ENCODE measurements around the gene NCBP3. TPM values are rescaled to one million over a fixed set of nuclear protein-coding genes. Genes with fewer than 3 reads are reported as not detected.
A peak's percentile ranks its signal among the peaks of the same experiment; 100 is the strongest.

NCBP3 gene
- total and polyA plus RNA-seq, 9 of the 15 experiments (the other 6 are each of a cell fraction or from before 2014, with no cell fraction given), result 3.1 to 25.5 (median 20.5) TPM

DNA sequence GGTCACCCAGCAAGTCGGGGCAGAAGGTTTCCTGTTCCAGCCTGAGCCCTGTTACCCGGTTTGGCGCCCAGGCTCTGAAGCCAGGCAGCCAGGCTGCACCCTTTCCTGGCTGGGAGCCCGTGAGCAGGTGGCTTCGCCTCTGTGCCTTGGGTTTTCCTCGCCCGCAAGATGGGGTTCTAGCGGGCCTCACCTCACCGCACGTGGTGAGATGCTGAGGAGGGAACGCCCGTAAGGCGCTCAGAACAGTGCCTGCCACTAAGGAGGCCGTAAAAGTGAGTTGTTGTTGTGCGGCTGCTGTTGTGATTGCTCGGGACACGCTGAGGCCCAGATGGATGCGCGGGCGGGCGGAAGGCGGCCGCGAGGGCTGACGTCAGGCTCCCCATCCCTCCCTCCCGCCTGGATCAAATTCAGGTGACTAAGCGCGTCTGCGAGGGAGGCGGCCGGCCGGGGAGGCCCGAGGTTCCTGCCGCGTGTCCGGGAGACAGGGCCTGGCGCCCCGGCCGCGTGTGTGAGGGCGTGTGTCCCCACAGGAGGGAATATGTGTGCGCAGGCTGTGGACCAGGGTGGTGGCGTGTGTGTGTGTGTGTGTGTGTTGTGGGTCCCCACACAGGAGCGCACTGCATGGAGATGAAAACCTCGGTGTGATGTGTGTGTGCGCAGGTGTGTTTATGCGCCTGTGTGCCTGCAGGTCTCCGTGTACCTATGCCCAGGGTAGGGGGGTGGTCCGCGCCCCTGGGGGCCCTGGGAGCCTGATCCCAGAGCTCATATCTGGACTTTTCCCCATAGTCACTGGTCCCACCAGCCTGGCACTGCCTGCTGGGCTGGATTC is 42.5 kb upstream of the NCBP3 start (continued):
- TF ChIP-seq NELFE (IDR thresholded peaks at IDR 0.05; ENCODE audit: insufficient read depth, insufficient read length) (no peak), ZNF584 (CRISPR knock-in tag; IDR thresholded peaks at IDR 0.05; ENCODE audit: low read depth) (peak; percentile 30; the same call in 1 of the 2 replicates), E2F3 (CRISPR knock-in tag; IDR thresholded peaks at IDR 0.05) (no peak), MEIS2 (IDR thresholded peaks at IDR 0.05; ENCODE audit: partially characterized antibody) (peak; percentile 24), PPARD (CRISPR knock-in tag; IDR thresholded peaks at IDR 0.05) (no peak), FOXJ2 (tag; IDR thresholded peaks at IDR 0.05) (no peak), MAZ (CRISPR knock-in tag; conservative IDR thresholded peaks at IDR 0.05 in 1 of 2, IDR thresholded peaks at IDR 0.05 in 1 of 2) (peak in 1 of 2 experiments; percentile 80), ZNF165 (CRISPR knock-in tag; IDR thresholded peaks at IDR 0.05; ENCODE audit: borderline replicate concordance) (no peak), HLTF (IDR thresholded peaks at IDR 0.05) (no peak), GABPB1 (CRISPR knock-in tag; IDR thresholded peaks at IDR 0.05) (peak; percentile 66; the same call in 1 of the 2 replicates), ETV5 (CRISPR knock-in tag; IDR thresholded peaks at IDR 0.05; ENCODE audit: low read depth) (0 out of 2 replicates have a peak, but pooled peaks have one; percentile 40), YY1 (IDR thresholded peaks at IDR 0.05; ENCODE audit: borderline replicate concordance in 1 of 3, control insufficient read depth in 1 of 3, extremely low read depth in 1 of 3, insufficient read depth in 3 of 3, insufficient read length in 1 of 3, insufficient replicate concordance in 2 of 3, low read depth in 1 of 3, low read length in 2 of 3) (peak in 2 of 3 experiments; percentile 8 to 42), FIP1L1 (IDR thresholded peaks at IDR 0.05; ENCODE audit: low read depth, low read length, poor library complexity, severe bottlenecking) (peak; percentile 44), EGR1 (conservative IDR thresholded peaks at IDR 0.05) (peak; percentile 75), SRSF3 (IDR thresholded peaks at IDR 0.05; ENCODE audit: insufficient read depth, low read length) (0 out of 2 replicates have a peak, but pooled peaks have one; percentile 26), ZBTB1 (CRISPR knock-in tag; IDR thresholded peaks at IDR 0.05; ENCODE audit: borderline replicate concordance, low read depth) (no peak), ARID1B (IDR thresholded peaks at IDR 0.05) (peak; percentile 64), ZZZ3 (IDR thresholded peaks at IDR 0.05) (no peak), JUND (IDR thresholded peaks at IDR 0.05; ENCODE audit: borderline replicate concordance, low read depth, low read length) (peak; percentile 87), JUND (tag; IDR thresholded peaks at IDR 0.05; ENCODE audit: borderline replicate concordance, low read depth, low read length) (peak; percentile 85; the same call in 1 of the 3 replicates), CEBPG (CRISPR knock-in tag; IDR thresholded peaks at IDR 0.05) (no peak), CEBPG (tag; conservative IDR thresholded peaks at IDR 0.05 in 1 of 2, IDR thresholded peaks at IDR 0.05 in 1 of 2) (no peak), RCOR1 (IDR thresholded peaks at IDR 0.05; ENCODE audit: borderline replicate concordance in 1 of 2, low read depth in 2 of 2, low read length in 2 of 2) (0 out of 4 replicates have a peak, but pooled peaks of 1 of the 2 experiments have one; percentile 40)
- TF ChIP-seq, protein P1, sequence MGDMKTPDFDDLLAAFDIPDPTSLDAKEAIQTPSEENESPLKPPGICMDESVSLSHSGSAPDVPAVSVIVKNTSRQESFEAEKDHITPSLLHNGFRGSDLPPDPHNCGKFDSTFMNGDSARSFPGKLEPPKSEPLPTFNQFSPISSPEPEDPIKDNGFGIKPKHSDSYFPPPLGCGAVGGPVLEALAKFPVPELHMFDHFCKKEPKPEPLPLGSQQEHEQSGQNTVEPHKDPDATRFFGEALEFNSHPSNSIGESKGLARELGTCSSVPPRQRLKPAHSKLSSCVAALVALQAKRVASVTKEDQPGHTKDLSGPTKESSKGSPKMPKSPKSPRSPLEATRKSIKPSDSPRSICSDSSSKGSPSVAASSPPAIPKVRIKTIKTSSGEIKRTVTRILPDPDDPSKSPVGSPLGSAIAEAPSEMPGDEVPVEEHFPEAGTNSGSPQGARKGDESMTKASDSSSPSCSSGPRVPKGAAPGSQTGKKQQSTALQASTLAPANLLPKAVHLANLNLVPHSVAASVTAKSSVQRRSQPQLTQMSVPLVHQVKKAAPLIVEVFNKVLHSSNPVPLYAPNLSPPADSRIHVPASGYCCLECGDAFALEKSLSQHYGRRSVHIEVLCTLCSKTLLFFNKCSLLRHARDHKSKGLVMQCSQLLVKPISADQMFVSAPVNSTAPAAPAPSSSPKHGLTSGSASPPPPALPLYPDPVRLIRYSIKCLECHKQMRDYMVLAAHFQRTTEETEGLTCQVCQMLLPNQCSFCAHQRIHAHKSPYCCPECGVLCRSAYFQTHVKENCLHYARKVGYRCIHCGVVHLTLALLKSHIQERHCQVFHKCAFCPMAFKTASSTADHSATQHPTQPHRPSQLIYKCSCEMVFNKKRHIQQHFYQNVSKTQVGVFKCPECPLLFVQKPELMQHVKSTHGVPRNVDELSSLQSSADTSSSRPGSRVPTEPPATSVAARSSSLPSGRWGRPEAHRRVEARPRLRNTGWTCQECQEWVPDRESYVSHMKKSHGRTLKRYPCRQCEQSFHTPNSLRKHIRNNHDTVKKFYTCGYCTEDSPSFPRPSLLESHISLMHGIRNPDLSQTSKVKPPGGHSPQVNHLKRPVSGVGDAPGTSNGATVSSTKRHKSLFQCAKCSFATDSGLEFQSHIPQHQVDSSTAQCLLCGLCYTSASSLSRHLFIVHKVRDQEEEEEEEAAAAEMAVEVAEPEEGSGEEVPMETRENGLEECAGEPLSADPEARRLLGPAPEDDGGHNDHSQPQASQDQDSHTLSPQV (IDR thresholded peaks at IDR 0.05), result peak; percentile 93
